DMS53 treated with DMSO at 0.1 percent for 48 hours (cell line): ENCODE data around the gene TTLL1.
"Not testable (repeated sequence)": the region's sequence is repeated elsewhere in the genome, so short reads cannot be mapped to it uniquely, and the experiment has no call there.

Experiments
- DNase-seq: peaks from one replicate; lab custom pipeline; 2025; ENCODE audit not compliant: unreplicated experiment; lab: John Stamatoyannopoulos, UW

The TTLL1 gene

GRCh38 chr22:43014316-43014868 is 74.8 kb downstream of the TTLL1 start:
- peak; percentile 1 for DNase-seq

GRCh38 chr22:43013355-43014315 is 75.6 kb downstream of the TTLL1 start:
- DNase-seq, result no peak

DNA sequence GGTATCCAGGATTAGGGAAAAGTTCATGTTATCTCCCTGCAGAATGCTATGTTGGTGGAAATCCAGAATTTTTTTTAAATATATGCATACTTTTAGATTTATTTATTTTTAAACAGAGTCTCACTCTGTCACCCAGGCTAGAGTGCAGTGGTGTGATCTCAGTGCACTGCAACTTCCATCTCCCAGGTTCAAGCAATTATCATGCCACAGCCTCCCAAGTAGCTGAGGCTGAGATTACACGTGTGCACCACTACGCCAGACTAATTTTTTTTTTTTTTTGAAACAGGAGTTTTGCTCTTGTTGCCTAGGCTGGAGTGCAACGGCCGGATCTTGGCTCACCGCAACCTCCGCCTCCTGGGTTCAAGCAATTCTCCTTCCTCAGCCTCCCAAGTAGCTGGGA is 76.8 kb downstream of the TTLL1 start:
- no peak for DNase-seq

DNA sequence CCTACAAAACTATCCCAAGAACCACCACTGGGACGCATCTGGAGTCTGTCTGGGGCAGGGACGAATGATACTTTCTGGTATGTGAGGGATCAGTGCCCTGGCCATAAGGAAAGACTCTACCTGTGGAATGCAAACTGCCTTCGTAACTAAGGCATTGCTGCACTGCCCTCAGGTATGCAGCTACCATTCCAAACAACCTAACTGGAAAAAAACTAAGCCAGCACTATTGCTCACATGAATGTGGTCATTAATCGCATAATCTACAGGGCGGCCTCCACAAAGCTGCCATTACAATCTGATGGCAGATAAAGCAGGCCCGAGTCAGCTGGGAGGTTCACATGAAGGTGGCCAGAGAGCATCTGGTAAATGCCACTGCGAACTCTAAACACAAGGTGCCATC is 78.1 kb downstream of the TTLL1 start:
- no peak for DNase-seq

DNA sequence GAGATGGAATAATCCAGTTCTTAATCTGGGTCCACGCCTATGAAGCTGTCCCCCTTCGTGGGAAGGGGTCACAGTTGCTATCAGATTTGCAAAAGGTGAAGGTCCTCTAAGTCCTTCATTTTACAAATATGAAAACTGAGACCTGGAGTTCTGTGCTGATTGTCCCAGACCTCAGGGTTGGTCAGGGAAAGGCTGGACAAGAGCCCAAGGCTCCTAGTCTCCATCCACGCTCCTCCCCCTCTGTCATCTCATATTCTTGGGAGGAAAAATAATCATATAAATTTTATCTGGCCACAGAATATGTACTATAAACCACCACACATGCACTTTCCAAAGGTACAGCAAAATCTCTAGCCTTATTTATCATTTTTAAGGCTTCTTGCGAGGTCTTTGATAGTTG is 79.7 kb downstream of the TTLL1 start:
- DNase-seq, result no peak

DNA sequence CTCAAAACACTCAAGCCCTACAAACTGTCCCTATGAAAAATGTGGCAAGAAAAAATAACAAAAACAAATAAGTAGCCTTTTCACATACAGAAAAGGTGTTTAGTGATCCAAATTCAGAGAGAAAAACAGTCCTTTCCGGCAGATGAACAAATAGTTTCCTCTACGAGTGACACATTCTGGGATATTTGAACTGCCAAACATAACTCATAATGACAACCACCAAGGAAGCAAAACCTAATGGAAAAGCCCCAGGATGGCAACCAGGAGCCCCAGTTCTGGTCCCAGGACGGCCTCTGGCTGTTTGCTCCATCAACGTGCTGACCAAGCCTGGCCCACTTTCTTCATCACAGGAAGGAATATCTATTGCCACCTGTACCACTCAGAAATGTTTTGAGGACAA is 80.3 kb downstream of the TTLL1 start:
- no peak for DNase-seq

DNA sequence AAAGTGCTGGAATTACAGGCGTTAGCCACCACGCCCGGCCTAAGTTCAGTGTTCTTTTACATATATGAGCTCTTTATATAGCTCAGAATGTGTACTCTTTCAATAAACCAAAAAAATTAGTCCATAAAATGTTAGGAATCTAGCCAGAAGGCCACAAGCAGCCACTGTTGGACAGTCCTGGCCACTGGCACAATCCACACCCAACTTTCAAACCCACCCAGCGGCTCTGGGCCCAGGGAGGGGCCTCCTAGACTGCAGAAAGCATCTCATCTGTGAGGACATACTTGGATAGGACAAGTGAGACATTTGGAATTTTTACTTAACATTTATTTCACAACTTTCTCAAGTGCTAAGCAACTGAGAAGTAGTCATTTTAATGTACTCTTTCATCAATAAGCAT is 80.7 kb downstream of the TTLL1 start:
- no peak for DNase-seq

DNA sequence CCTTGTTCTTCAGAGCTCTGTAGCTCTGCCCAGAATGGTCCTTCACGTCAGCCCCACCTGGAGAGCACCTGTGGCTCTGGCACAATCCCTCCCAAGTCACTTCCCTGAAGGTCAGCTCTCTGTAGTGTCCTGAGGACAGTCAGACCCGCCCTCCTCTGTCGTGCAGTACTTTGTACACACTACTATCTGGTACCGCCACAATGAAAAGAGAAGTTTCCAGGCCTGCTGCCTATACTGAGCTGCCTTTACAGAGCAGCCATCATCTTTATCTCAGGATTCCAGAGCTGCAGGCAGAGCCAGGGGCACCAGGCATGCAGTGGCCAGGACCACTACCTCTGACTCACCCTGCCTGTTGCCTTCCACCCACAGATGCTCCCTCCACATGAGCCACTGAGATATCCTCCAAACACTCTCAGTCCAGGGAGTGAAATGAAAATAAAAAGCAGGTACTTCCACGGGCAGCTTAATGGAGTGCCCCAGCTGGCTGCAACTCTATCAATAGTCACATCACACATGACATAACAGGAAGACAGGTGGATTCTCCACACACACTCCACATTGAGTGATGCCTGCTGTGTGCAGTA is 81.6 kb downstream of the TTLL1 start:
- peak; percentile 15 for DNase-seq

DNA sequence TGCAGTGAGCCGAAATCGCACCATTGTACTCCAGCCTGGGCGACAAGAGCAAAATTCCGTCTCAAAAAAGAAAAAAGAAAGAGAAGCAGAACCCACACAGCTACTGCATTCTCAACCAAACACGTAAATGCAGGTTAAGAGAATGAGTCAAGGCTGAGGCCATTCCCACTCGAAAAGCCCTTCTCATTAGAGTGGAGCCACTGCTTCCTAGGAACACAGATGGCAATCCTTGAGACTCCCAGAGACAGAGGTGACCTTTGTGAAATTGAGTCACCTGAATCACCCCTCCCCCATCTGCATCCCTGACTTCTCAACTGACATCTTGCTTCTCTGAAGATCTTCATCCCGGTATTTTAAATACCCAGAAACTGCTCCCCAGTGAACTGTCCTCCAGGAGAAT is 82.4 kb downstream of the TTLL1 start:
- DNase-seq, result no peak

DNA sequence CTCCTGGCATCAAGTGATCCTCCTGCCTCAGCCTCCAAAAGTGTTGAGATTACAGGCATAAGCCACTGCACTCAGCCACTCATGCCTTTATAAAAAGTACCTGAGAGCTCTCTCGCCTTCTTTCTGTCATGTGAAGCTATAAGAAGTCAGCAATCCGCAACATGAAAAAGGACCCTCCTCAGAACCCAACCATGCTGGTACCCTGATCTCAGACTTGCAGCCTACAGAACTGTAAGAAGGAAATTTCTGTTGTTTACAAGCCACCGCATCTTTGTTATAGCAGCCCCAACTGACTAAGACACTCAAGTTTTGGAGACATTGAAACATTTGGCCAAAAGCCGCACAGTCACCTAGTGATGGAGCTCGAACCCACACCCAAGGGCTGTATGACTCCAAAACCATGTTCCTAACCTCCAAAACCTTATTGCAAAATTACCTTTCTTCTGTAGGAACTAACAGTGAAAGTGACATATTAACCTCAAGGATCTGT is 83.1 kb downstream of the TTLL1 start:
- no peak for DNase-seq

DNA sequence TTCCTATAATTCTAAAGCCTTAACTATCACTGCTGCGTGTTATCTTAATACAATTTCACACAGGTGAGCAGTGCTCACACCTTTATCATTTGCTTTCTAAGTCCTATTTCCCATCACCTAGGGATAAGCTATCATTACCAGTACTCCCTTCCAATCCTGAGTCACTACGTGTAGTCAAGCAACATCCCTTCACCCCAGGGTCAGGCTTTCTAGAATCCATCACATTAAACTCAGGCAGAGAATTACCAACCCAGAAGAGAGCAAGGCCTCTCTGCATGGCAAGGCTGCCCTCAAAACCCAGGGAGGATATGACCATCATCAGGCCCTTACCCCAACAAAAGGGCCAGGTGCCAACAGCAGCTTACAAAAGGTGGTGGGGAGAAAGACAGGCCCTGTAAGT is 84.1 kb downstream of the TTLL1 start:
- no peak for DNase-seq

- DNase-seq, result no peak
These were observed 84.7 kb downstream of the TTLL1 start for GRCh38 chr22:43004362-43005035.

DNA sequence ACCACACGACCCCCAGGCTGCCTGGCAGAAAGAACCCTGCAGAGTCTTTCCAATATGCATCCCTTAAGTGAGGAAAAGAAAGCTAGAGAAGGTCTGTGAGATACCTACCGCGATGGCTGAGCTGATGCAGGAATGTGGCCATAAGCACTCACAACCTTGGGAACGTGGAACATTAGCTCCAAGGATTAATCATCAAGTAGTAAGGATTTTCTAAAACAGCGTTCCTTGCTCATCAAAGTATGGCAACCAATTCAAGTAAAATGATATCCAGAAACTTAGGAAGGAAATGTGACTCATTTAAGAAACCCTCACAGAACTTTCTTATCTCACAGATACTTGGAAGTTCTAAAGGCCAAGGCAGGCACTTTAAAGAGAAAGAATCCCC is 87.0 kb downstream of the TTLL1 start:
- no peak for DNase-seq

- no peak for DNase-seq
These were observed 87.7 kb downstream of the TTLL1 start for GRCh38 chr22:43001271-43002201.

DNA sequence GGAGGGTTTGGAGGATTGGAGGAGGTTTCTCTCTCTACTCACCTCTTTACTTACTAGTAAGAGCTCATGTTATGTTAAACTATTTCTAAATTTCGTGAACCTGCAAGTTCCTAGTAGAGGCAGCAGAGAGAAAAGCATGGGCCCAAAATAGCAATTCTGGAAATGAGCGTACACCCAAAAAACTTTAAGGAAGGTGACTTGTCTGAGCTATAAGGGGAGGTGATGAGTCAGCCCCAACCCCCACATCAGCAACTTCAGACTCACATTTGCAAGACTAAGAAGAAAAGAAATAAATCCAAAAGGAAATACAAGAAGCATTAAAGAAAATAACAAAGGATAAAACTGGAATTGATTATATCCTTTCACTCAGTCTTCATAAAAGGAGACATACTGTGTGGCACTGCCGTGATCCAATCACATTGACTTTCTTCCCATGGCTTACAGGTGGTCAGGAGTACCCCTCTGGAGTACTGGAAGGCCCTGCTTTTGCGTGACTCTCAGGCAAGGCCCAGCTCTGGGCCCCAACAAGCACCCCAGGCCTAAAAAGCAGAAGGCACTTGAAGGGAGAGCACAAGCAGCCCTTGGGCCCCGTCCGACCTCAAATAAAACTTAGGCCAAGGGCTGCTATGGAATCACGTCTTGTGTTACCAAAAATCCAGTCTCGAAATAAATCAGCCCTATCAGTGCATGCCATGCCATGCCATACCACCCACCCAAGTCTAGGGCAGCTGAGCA is 88.6 kb downstream of the TTLL1 start:
- no peak for DNase-seq

- DNase-seq, result no peak
These were observed 91.6 kb downstream of the TTLL1 start for GRCh38 chr22:42997582-42998090.

DNA sequence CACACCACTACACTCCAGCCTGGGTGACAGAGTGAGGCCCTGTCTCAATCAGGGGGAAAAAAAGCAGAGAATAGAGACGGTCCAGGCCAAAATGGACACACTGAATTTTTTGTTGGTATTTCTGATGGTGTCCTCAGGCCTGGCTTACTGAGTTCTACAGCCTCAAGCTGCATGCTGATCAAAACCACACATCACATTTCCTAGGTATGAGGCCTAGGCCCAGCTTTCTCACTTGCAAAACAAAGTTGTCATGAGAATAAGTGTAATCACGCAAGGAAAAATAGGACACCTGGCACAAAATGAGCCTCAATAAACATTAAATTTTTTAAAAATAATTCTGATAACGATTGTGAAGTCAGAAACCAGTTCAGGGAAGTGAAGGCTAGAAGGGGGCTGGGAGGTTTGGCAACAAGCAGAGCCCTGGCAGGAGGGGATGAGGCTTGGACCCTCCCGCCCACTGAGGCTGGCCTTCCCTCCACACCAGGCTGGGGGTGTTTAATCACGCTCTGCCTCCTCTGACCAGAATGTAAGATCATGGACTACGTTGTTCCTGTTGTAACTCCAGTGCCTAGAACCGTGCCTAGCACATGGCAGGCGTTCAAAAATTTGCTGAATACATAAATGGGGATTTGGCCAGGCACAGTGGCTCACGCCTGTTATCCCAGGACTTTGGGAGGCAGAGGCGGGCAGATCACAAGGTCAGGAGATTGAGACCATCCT is 92.4 kb downstream of the TTLL1 start:
- DNase-seq, result no peak

GRCh38 chr22:42995654-42996053 is 93.5 kb downstream of the TTLL1 start:
- not testable (repeated sequence) for DNase-seq
